ENCODE results near the gene CARS1.

The CARS1 gene

DNA sequence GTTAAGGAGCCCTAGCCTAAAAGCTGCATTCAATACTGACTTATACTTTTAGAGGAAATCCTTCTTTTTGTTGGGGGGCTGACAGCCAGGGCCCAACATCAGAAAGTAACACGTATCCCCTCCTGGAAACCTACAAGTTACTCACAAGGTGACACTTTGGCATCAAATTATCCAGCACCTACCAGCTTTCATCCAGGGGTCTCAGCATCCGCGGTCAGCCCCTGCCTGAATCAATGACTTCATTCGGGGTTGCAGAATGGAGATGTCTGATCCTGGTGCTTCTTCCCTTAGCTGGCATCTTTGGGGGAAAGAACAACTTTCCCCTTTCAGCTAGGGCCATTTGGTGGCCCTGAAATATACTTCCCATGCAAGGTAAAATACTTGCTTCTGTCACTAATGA, 59.8 kb downstream of the CARS1 start:
- H3K9ac ChIP-seq (ENCODE audit: low read length): no peak overlapping the region
- no peaks in the 10 kb centered on the region for H4K20me1 ChIP-seq (ENCODE audit: insufficient read depth, low read length)
- H3K4me2 ChIP-seq (ENCODE audit: low read depth, low read length): no peak overlapping the region
- no peak overlapping the region for H3K27ac ChIP-seq (ENCODE audit: low read length)
- no peaks in the 10 kb centered on the region for H3K27me3 ChIP-seq (replicated peaks; ENCODE audit: insufficient read depth, low read length)
- H3K36me3 ChIP-seq (replicated peaks; ENCODE audit: insufficient read depth, low read length): no peaks in the 10 kb centered on the region; the same call in 1 of the 2 replicates
- DNase-seq: no peak
- H3K4me1 ChIP-seq (ENCODE audit: low read length): no peaks in the 10 kb centered on the region
- H3K4me3 ChIP-seq (ENCODE audit: low read length): no peak overlapping the region
- no peaks in the 10 kb centered on the region for H3K9me2 ChIP-seq (replicated peaks; ENCODE audit: insufficient read depth, low read length)
- TF ChIP-seq EZH2phosphoT487 (IDR thresholded peaks at IDR 0.05; ENCODE audit: low read length): no peak
- TF ChIP-seq EZH2 (optimal IDR thresholded peaks at IDR 0.05; ENCODE audit: low read depth, low read length): no peak
- TF ChIP-seq, protein P1, sequence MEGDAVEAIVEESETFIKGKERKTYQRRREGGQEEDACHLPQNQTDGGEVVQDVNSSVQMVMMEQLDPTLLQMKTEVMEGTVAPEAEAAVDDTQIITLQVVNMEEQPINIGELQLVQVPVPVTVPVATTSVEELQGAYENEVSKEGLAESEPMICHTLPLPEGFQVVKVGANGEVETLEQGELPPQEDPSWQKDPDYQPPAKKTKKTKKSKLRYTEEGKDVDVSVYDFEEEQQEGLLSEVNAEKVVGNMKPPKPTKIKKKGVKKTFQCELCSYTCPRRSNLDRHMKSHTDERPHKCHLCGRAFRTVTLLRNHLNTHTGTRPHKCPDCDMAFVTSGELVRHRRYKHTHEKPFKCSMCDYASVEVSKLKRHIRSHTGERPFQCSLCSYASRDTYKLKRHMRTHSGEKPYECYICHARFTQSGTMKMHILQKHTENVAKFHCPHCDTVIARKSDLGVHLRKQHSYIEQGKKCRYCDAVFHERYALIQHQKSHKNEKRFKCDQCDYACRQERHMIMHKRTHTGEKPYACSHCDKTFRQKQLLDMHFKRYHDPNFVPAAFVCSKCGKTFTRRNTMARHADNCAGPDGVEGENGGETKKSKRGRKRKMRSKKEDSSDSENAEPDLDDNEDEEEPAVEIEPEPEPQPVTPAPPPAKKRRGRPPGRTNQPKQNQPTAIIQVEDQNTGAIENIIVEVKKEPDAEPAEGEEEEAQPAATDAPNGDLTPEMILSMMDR (IDR thresholded peaks at IDR 0.05; ENCODE audit: low read length): no peak
- no peaks in the 10 kb centered on the region for H3F3A ChIP-seq (ENCODE audit: insufficient read depth, low read length)
- no peaks in the 10 kb centered on the region for H3K9me3 ChIP-seq (replicated peaks; ENCODE audit: insufficient read depth, low read length)
- no peak overlapping the region for H2AFZ ChIP-seq (ENCODE audit: low read length)
- H3K79me2 ChIP-seq (ENCODE audit: low read length): no peaks in the 10 kb centered on the region

DNA sequence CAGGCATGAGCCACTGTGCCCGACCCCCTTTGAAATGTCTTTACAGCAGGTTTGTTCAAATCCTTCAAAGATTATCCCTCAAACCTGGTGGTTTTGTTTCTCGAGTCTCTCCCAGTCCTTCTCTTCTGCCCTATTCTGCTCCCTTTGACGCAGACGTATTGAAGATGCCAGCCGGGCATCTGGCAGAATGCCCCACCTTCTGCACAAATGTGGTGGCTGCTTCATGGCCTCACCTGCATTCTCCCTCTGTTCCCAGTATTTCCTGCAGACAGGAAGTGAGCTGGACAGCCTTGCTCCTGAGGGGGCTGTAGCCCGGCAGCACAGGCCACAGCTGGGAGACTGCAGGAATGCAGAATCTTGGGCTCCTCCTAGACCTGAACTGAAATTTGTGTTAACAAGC, 60.2 kb downstream of the CARS1 start:
- no peak overlapping the region for H2AFZ ChIP-seq (ENCODE audit: low read length)
- no peaks in the 10 kb centered on the region for H3K27me3 ChIP-seq (replicated peaks; ENCODE audit: insufficient read depth, low read length)
- H3K9me2 ChIP-seq (replicated peaks; ENCODE audit: insufficient read depth, low read length): no peaks in the 10 kb centered on the region
- no peak overlapping the region for H3K4me3 ChIP-seq (ENCODE audit: low read length)
- H3K9me3 ChIP-seq (replicated peaks; ENCODE audit: insufficient read depth, low read length): no peaks in the 10 kb centered on the region
- no peak for DNase-seq
- no peaks in the 10 kb centered on the region for H4K20me1 ChIP-seq (ENCODE audit: insufficient read depth, low read length)
- H3K36me3 ChIP-seq (replicated peaks; ENCODE audit: insufficient read depth, low read length): no peaks in the 10 kb centered on the region; the same call in 1 of the 2 replicates
- H3K4me2 ChIP-seq (ENCODE audit: low read depth, low read length): no peak overlapping the region
- no peaks in the 10 kb centered on the region for H3F3A ChIP-seq (ENCODE audit: insufficient read depth, low read length)
- H3K9ac ChIP-seq (ENCODE audit: low read length): no peak overlapping the region
- TF ChIP-seq, protein P1 (IDR thresholded peaks at IDR 0.05; ENCODE audit: low read length): no peak
- TF ChIP-seq EZH2 (optimal IDR thresholded peaks at IDR 0.05; ENCODE audit: low read depth, low read length): no peak
- no peak for TF ChIP-seq EZH2phosphoT487 (IDR thresholded peaks at IDR 0.05; ENCODE audit: low read length)
- no peaks in the 10 kb centered on the region for H3K79me2 ChIP-seq (ENCODE audit: low read length)
- no peaks in the 10 kb centered on the region for H3K4me1 ChIP-seq (ENCODE audit: low read length)
- H3K27ac ChIP-seq (ENCODE audit: low read length): no peak overlapping the region

DNA sequence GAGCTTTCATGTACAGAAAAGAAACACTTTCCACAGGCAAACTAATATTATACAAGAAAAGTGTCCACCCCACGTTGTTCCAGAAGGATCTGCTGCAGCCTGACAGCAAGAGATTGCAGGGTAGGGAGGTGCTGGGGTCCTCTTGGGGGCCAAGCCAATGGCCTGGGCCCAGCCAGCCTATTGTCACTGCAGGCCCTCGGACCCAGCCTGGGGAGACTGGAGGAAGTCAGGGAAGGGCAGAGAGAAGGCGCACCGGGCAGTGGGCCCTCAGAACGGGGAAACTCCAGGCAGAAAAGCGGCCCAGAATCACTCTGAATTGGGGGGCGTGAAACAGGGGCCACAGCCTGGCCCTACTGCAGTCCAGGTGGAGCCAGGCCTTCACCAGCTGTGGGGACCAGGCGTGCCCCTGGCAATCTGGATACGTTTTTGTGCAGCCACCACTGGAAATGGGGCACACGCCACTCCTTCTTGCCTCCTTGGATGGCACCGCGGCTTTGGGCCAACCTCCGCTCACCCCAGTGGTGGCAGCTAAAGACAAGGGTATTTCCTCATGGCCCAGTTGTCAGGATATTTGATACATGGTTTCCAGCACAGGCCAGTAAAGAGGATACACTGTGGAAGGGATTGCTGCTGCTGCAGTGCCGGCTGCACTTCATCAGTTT, 61.2 kb downstream of the CARS1 start:
- H3K4me1 ChIP-seq (ENCODE audit: low read length): no peaks in the 10 kb centered on the region
- no peaks in the 10 kb centered on the region for H3K9me2 ChIP-seq (replicated peaks; ENCODE audit: insufficient read depth, low read length)
- H3K4me2 ChIP-seq (ENCODE audit: low read depth, low read length): no peak overlapping the region
- H3K36me3 ChIP-seq (replicated peaks; ENCODE audit: insufficient read depth, low read length): no peaks in the 10 kb centered on the region
- H3K4me3 ChIP-seq (ENCODE audit: low read length): no peak overlapping the region
- TF ChIP-seq, protein P1 (IDR thresholded peaks at IDR 0.05; ENCODE audit: low read length): no peak
- TF ChIP-seq EZH2phosphoT487 (IDR thresholded peaks at IDR 0.05; ENCODE audit: low read length) (no peak), EZH2 (optimal IDR thresholded peaks at IDR 0.05; ENCODE audit: low read depth, low read length) (no peak)
- H3F3A ChIP-seq (ENCODE audit: insufficient read depth, low read length): peaks cover 6% of the 10 kb centered on the region
- no peak for DNase-seq
- no peak overlapping the region for H3K9ac ChIP-seq (ENCODE audit: low read length)
- no peaks in the 10 kb centered on the region for H3K9me3 ChIP-seq (replicated peaks; ENCODE audit: insufficient read depth, low read length)
- no peaks in the 10 kb centered on the region for H3K27me3 ChIP-seq (replicated peaks; ENCODE audit: insufficient read depth, low read length)
- no peaks in the 10 kb centered on the region for H4K20me1 ChIP-seq (ENCODE audit: insufficient read depth, low read length)
- H3K27ac ChIP-seq (ENCODE audit: low read length): no peak overlapping the region
- no peak overlapping the region for H2AFZ ChIP-seq (ENCODE audit: low read length)
- peaks cover 8% of the 10 kb centered on the region for H3K79me2 ChIP-seq (ENCODE audit: low read length)
